ENCODE data around the gene RPL21. TPM values are rescaled to one million over a fixed set of nuclear protein-coding genes. Genes with fewer than 3 reads are reported as not detected.
A peak's percentile ranks its signal among the peaks of the same experiment; 100 is the strongest.
"Not testable (repeated sequence)": the region's sequence is repeated elsewhere in the genome, so short reads cannot be mapped to it uniquely, and the experiment has no call there.

Gene RPL21
- total and polyA plus RNA-seq, 2 donors (not counting 1 experiment from before 2014, with no cell fraction given) = 1,937 to 2,245 TPM

GRCh38 chr13:27211271-27211670, 40.1 kb upstream of the RPL21 start:
- H3K9me3 ChIP-seq (ENCODE audit: control extremely low read depth in 1 of 3, control insufficient read depth in 2 of 3, insufficient read depth in 1 of 3, low read length in 2 of 3) = peaks cover 0 to 11% (median 2%) of the 10 kb centered on the region in 3 donors
- POLR2A ChIA-PET = no interaction called here
- no peak for DNase-seq
- Mint-ChIP-seq H3K9me3 (ENCODE audit: insufficient read depth) (no peaks in the 10 kb centered on the region), H3K27me3 (no peaks in the 10 kb centered on the region), H3K4me3 (no peak overlapping the region), H3K4me1 (peaks cover 6% of the 10 kb centered on the region), H3K27ac (no peak overlapping the region)
- intact Hi-C loops (cut with micrococcal nuclease) = no loop called here
- H3K36me3 ChIP-seq (replicated peaks in 1 of 2; ENCODE audit: control extremely low read depth in 1 of 2, control insufficient read depth in 1 of 2, extremely low read depth in 1 of 2, insufficient read depth in 2 of 2, low read length in 1 of 2) = no peaks in the 10 kb centered on the region
- no peak for ATAC-seq (ENCODE audit: low read depth)
- no CpG with 5 or more reads among the region's 1 CpG for WGBS (ENCODE audit: insufficient coverage)
- H3K9ac ChIP-seq (ENCODE audit: low read length) = no peak overlapping the region
- TF ChIP-seq EZH2 (IDR thresholded peaks at IDR 0.05; ENCODE audit: borderline replicate concordance, insufficient read depth, low read depth, low read length, poor library complexity, severe bottlenecking) (no peak), CTCF (IDR thresholded peaks at IDR 0.05) (no peak)
- H3K4me2 ChIP-seq (replicated peaks; ENCODE audit: low read depth, low read length, poor library complexity, severe bottlenecking) = no peak overlapping the region
- no peak overlapping the region for H2AFZ ChIP-seq (ENCODE audit: insufficient read depth, low read depth, low read length, poor library complexity, severe bottlenecking)
- no peaks in the 10 kb centered on the region for H3K27me3 ChIP-seq (replicated peaks in 1 of 4; ENCODE audit: control extremely low read depth in 1 of 4, control insufficient read depth in 3 of 4, insufficient read depth in 4 of 4, low read length in 3 of 4)
- no peaks in the 10 kb centered on the region for H3K4me1 ChIP-seq (ENCODE audit: control insufficient read depth in 2 of 2, insufficient read depth in 2 of 2, low read length in 2 of 2)
- H3K4me3 ChIP-seq (ENCODE audit: control extremely low read depth in 1 of 5, extremely low read depth in 1 of 5, insufficient read depth in 1 of 5, low read depth in 2 of 5, low read length in 4 of 5) = no peak overlapping the region
- H3K27ac ChIP-seq (ENCODE audit: low read length in 2 of 2) = no peak overlapping the region
- CTCF ChIA-PET = no interaction called here
- no peaks in the 10 kb centered on the region for H3K79me2 ChIP-seq (ENCODE audit: control insufficient read depth, insufficient read depth, low read length)
- H4K20me1 ChIP-seq (ENCODE audit: control insufficient read depth, insufficient read depth, low read length, poor library complexity, severe bottlenecking) = no peaks in the 10 kb centered on the region

- H3K4me1 Mint-ChIP-seq = peaks cover 6% of the 10 kb centered on the region
- DNase-seq (no peak), ATAC-seq (ENCODE audit: low read depth) (no peak)
- no peak overlapping the region for H3K27ac Mint-ChIP-seq
- H3K9me3 Mint-ChIP-seq (ENCODE audit: insufficient read depth) = no peaks in the 10 kb centered on the region
- Histone ChIP-seq H2AFZ (ENCODE audit: insufficient read depth, low read depth, low read length, poor library complexity, severe bottlenecking) (no peak overlapping the region), H3K27me3 (replicated peaks in 1 of 4; ENCODE audit: control extremely low read depth in 1 of 4, control insufficient read depth in 3 of 4, insufficient read depth in 4 of 4, low read length in 3 of 4) (no peaks in the 10 kb centered on the region), H3K79me2 (ENCODE audit: control insufficient read depth, insufficient read depth, low read length) (no peaks in the 10 kb centered on the region), H3K9ac (ENCODE audit: low read length) (no peak overlapping the region), H3K9me3 (ENCODE audit: control extremely low read depth in 1 of 3, control insufficient read depth in 2 of 3, insufficient read depth in 1 of 3, low read length in 2 of 3) (peaks cover 0 to 11% (median 2%) of the 10 kb centered on the region in 3 donors), H3K4me2 (replicated peaks; ENCODE audit: low read depth, low read length, poor library complexity, severe bottlenecking) (no peak overlapping the region), H4K20me1 (ENCODE audit: control insufficient read depth, insufficient read depth, low read length, poor library complexity, severe bottlenecking) (no peaks in the 10 kb centered on the region), H3K27ac (ENCODE audit: low read length in 2 of 2) (no peak overlapping the region), H3K4me3 (ENCODE audit: control extremely low read depth in 1 of 5, extremely low read depth in 1 of 5, insufficient read depth in 1 of 5, low read depth in 2 of 5, low read length in 4 of 5) (no peak overlapping the region), H3K4me1 (ENCODE audit: control insufficient read depth in 2 of 2, insufficient read depth in 2 of 2, low read length in 2 of 2) (no peaks in the 10 kb centered on the region), H3K36me3 (replicated peaks in 1 of 2; ENCODE audit: control extremely low read depth in 1 of 2, control insufficient read depth in 1 of 2, extremely low read depth in 1 of 2, insufficient read depth in 2 of 2, low read length in 1 of 2) (no peaks in the 10 kb centered on the region)
- H3K27me3 Mint-ChIP-seq = no peaks in the 10 kb centered on the region
- WGBS (ENCODE audit: insufficient coverage) = 95% methylated on average over 13 of the region's 17 CpGs
- TF ChIP-seq EZH2 (IDR thresholded peaks at IDR 0.05; ENCODE audit: borderline replicate concordance, insufficient read depth, low read depth, low read length, poor library complexity, severe bottlenecking) (no peak), CTCF (IDR thresholded peaks at IDR 0.05) (no peak)
- ChIA-PET POLR2A (no interaction called here), CTCF (interaction anchor here (1.5 kb wide), 1 partner anchor 59 kb away, joined by 4 read pairs; the partner anchor contains the start of gene RASL11A)
- no peak overlapping the region for H3K4me3 Mint-ChIP-seq
- intact Hi-C loops (cut with micrococcal nuclease) = no loop called here
Measured at GRCh38 chr13:27211771-27212364, 39.5 kb upstream of the RPL21 start.

GRCh38 chr13:27213386-27213785, 38.0 kb upstream of the RPL21 start:
- H3K27me3 ChIP-seq (replicated peaks in 1 of 4; ENCODE audit: control extremely low read depth in 1 of 4, control insufficient read depth in 3 of 4, insufficient read depth in 4 of 4, low read length in 3 of 4); H3K27ac Mint-ChIP-seq: not testable (repeated sequence)

More at GRCh38 chr13:27213386-27213785, 38.0 kb upstream of the RPL21 start:
- H3K27ac ChIP-seq (ENCODE audit: low read length in 2 of 2); H2AFZ ChIP-seq (ENCODE audit: insufficient read depth, low read depth, low read length, poor library complexity, severe bottlenecking); H3K36me3 ChIP-seq (replicated peaks in 1 of 2; ENCODE audit: control extremely low read depth in 1 of 2, control insufficient read depth in 1 of 2, extremely low read depth in 1 of 2, insufficient read depth in 2 of 2, low read length in 1 of 2); H3K79me2 ChIP-seq (ENCODE audit: control insufficient read depth, insufficient read depth, low read length); POLR2A ChIA-PET; H3K27me3 Mint-ChIP-seq; H4K20me1 ChIP-seq (ENCODE audit: control insufficient read depth, insufficient read depth, low read length, poor library complexity, severe bottlenecking); intact Hi-C loops (cut with micrococcal nuclease); H3K4me2 ChIP-seq (replicated peaks; ENCODE audit: low read depth, low read length, poor library complexity, severe bottlenecking); H3K4me1 ChIP-seq (ENCODE audit: control insufficient read depth in 2 of 2, insufficient read depth in 2 of 2, low read length in 2 of 2); ATAC-seq (ENCODE audit: low read depth); H3K4me3 ChIP-seq (ENCODE audit: control extremely low read depth in 1 of 5, extremely low read depth in 1 of 5, insufficient read depth in 1 of 5, low read depth in 2 of 5, low read length in 4 of 5); H3K9me3 Mint-ChIP-seq (ENCODE audit: insufficient read depth); H3K9ac ChIP-seq (ENCODE audit: low read length); DNase-seq: not testable (repeated sequence)
- peaks cover 0 to 11% (median 2%) of the 10 kb centered on the region in 3 donors for H3K9me3 ChIP-seq (ENCODE audit: control extremely low read depth in 1 of 3, control insufficient read depth in 2 of 3, insufficient read depth in 1 of 3, low read length in 2 of 3)
- WGBS (ENCODE audit: insufficient coverage) = 83% methylated on average over 2 of the region's 5 CpGs
- Mint-ChIP-seq H3K4me1 (peaks cover 15% of the 10 kb centered on the region), H3K4me3 (peak overlapping the region; percentile 62)
- CTCF ChIA-PET = interaction anchor here (1.5 kb wide), 1 partner anchor 57 kb away, joined by 4 read pairs; the partner anchor contains the start of gene RASL11A
